Measurements from ENCODE around the gene DUT.

The DUT gene

GRCh38 chr15:48330855-48331795 is at the start of gene DUT:
TSS of gene DUT (plus strand) at chr15:48331429. CDS start at chr15:48331516, 87 bp downstream.
- peaks cover 79% of the 10 kb centered on the region for H3K79me2 ChIP-seq (ENCODE audit: control insufficient read depth, low read length)
- peak within 1 kb of the TSS; percentile 89 for H3K4me3 ChIP-seq (ENCODE audit: low read length)
- TF ChIP-seq, protein P1, sequence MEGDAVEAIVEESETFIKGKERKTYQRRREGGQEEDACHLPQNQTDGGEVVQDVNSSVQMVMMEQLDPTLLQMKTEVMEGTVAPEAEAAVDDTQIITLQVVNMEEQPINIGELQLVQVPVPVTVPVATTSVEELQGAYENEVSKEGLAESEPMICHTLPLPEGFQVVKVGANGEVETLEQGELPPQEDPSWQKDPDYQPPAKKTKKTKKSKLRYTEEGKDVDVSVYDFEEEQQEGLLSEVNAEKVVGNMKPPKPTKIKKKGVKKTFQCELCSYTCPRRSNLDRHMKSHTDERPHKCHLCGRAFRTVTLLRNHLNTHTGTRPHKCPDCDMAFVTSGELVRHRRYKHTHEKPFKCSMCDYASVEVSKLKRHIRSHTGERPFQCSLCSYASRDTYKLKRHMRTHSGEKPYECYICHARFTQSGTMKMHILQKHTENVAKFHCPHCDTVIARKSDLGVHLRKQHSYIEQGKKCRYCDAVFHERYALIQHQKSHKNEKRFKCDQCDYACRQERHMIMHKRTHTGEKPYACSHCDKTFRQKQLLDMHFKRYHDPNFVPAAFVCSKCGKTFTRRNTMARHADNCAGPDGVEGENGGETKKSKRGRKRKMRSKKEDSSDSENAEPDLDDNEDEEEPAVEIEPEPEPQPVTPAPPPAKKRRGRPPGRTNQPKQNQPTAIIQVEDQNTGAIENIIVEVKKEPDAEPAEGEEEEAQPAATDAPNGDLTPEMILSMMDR (IDR thresholded peaks at IDR 0.05; ENCODE audit: low read depth, low read length, poor library complexity, severe bottlenecking), result peak; percentile 44
- no peak for TF ChIP-seq EZH2phosphoT487 (IDR thresholded peaks at IDR 0.05; ENCODE audit: borderline replicate concordance, low read length)
- no peaks in the 10 kb centered on the region for H3K9me3 ChIP-seq (ENCODE audit: control insufficient read depth, insufficient read depth, low read length)
- H3K9me2 ChIP-seq (replicated peaks; ENCODE audit: control insufficient read depth, low read length), result no peaks in the 10 kb centered on the region
- peak within 1 kb of the TSS; percentile 72 for H3K4me2 ChIP-seq (ENCODE audit: low read length)
- peaks cover 23% of the 10 kb centered on the region for H4K20me1 ChIP-seq (ENCODE audit: control insufficient read depth, insufficient read depth, low read depth, low read length)
- peaks cover 59% of the 10 kb centered on the region for H3K4me1 ChIP-seq (ENCODE audit: control insufficient read depth, low read length)
- H3K27ac ChIP-seq (ENCODE audit: low read depth, low read length), result peak within 1 kb of the TSS; percentile 83
- H3K27me3 ChIP-seq (ENCODE audit: control insufficient read depth, low read length), result no peaks in the 10 kb centered on the region
- H3F3A ChIP-seq (ENCODE audit: control insufficient read depth, insufficient read depth), result peaks cover 9% of the 10 kb centered on the region; the same call in 1 of the 2 replicates
- H3K36me3 ChIP-seq (ENCODE audit: control insufficient read depth, low read length), result peaks cover 84% of the 10 kb centered on the region

- no peaks in the 10 kb centered on the region for H3K36me3 ChIP-seq (ENCODE audit: control insufficient read depth, low read length)
Measured at GRCh38 chr15:48281674-48282073, 49.6 kb upstream of the DUT start.

GRCh38 chr15:48282216-48282615 is 49.0 kb upstream of the DUT start:
- no peak overlapping the region for H3K4me2 ChIP-seq (ENCODE audit: low read length)
- no peaks in the 10 kb centered on the region for H3F3A ChIP-seq (ENCODE audit: control insufficient read depth, insufficient read depth)
- H3K4me3 ChIP-seq (ENCODE audit: low read length), result no peak overlapping the region
- no peak overlapping the region for H3K27ac ChIP-seq (ENCODE audit: low read depth, low read length)
- H3K36me3 ChIP-seq (ENCODE audit: control insufficient read depth, low read length), result no peaks in the 10 kb centered on the region
- H3K79me2 ChIP-seq (ENCODE audit: control insufficient read depth, low read length), result no peaks in the 10 kb centered on the region
- H3K4me1 ChIP-seq (ENCODE audit: control insufficient read depth, low read length), result peaks cover 3% of the 10 kb centered on the region; the same call in 1 of the 2 replicates
- no peaks in the 10 kb centered on the region for H3K9me3 ChIP-seq (ENCODE audit: control insufficient read depth, insufficient read depth, low read length)
- no peaks in the 10 kb centered on the region for H3K9me2 ChIP-seq (replicated peaks; ENCODE audit: control insufficient read depth, low read length)
- no peaks in the 10 kb centered on the region for H4K20me1 ChIP-seq (ENCODE audit: control insufficient read depth, insufficient read depth, low read depth, low read length)
- TF ChIP-seq EZH2phosphoT487 (IDR thresholded peaks at IDR 0.05; ENCODE audit: borderline replicate concordance, low read length), result no peak
- TF ChIP-seq, protein P1 (IDR thresholded peaks at IDR 0.05; ENCODE audit: low read depth, low read length, poor library complexity, severe bottlenecking), result no peak
- no peaks in the 10 kb centered on the region for H3K27me3 ChIP-seq (ENCODE audit: control insufficient read depth, low read length)

More at GRCh38 chr15:48281674-48282073, 49.6 kb upstream of the DUT start:
- no peaks in the 10 kb centered on the region for H3K27me3 ChIP-seq (ENCODE audit: control insufficient read depth, low read length)
- TF ChIP-seq EZH2phosphoT487 (IDR thresholded peaks at IDR 0.05; ENCODE audit: borderline replicate concordance, low read length), result no peak
- TF ChIP-seq, protein P1 (IDR thresholded peaks at IDR 0.05; ENCODE audit: low read depth, low read length, poor library complexity, severe bottlenecking), result no peak
- no peak overlapping the region for H3K4me2 ChIP-seq (ENCODE audit: low read length)
- H3K4me1 ChIP-seq (ENCODE audit: control insufficient read depth, low read length), result peaks cover 3% of the 10 kb centered on the region; the same call in 1 of the 2 replicates
- H4K20me1 ChIP-seq (ENCODE audit: control insufficient read depth, insufficient read depth, low read depth, low read length), result no peaks in the 10 kb centered on the region
- no peaks in the 10 kb centered on the region for H3K9me2 ChIP-seq (replicated peaks; ENCODE audit: control insufficient read depth, low read length)
- H3F3A ChIP-seq (ENCODE audit: control insufficient read depth, insufficient read depth), result no peaks in the 10 kb centered on the region
- no peak overlapping the region for H3K4me3 ChIP-seq (ENCODE audit: low read length)
- no peak overlapping the region for H3K27ac ChIP-seq (ENCODE audit: low read depth, low read length)
- H3K9me3 ChIP-seq (ENCODE audit: control insufficient read depth, insufficient read depth, low read length), result no peaks in the 10 kb centered on the region
- H3K79me2 ChIP-seq (ENCODE audit: control insufficient read depth, low read length), result no peaks in the 10 kb centered on the region

Measured in DOHH2 (cell line).